Prostate gland (tissue), 2 donors: Measurements from ENCODE around the gene BRINP2.

Source experiments
- POLR2A ChIP-seq: fragments of 450-650 bp; IDR thresholded peaks from one replicate; pipeline ENCODE4 v1.6.1; 2016; ENCODE audit warnings: antibody characterized with exemption, mild to moderate bottlenecking
- TF ChIP-seq, protein P1 (sequence below), 4 experiments: fragments of 200-600 bp in 2 of 4; fragments of 450-650 bp in 2 of 4; sonication (generic) in 2 of 4; IDR thresholded peaks; 1 replicate in 3 of 4; 2 replicates in 1 of 4; pipeline ENCODE4 v1.5.1; 2016 to 2019; ENCODE audit warnings: antibody characterized with exemption in 4 of 4, mild to moderate bottlenecking in 2 of 4, moderate library complexity in 2 of 4

DNA sequence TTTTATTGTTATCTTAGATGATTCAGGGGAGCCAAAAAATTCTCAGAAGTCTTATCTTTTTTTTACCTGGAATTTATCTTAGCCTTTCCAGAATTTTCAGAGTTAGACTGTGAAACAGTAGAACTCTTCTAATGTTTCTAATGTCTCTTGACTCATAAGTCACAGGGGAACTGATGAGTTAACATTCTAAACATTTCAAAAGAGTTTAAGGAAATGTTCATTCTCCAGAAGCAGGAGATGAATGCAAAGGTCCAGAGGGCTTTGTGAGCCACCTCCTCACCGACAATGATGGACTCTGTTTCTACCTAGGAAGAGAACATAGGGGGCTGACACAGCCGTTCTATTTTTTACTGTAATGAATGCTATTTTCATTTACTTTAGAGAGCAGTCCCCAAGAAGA, 157.5 kb downstream of the BRINP2 start:
- TF ChIP-seq POLR2A, result no peak
- TF ChIP-seq, protein P1, sequence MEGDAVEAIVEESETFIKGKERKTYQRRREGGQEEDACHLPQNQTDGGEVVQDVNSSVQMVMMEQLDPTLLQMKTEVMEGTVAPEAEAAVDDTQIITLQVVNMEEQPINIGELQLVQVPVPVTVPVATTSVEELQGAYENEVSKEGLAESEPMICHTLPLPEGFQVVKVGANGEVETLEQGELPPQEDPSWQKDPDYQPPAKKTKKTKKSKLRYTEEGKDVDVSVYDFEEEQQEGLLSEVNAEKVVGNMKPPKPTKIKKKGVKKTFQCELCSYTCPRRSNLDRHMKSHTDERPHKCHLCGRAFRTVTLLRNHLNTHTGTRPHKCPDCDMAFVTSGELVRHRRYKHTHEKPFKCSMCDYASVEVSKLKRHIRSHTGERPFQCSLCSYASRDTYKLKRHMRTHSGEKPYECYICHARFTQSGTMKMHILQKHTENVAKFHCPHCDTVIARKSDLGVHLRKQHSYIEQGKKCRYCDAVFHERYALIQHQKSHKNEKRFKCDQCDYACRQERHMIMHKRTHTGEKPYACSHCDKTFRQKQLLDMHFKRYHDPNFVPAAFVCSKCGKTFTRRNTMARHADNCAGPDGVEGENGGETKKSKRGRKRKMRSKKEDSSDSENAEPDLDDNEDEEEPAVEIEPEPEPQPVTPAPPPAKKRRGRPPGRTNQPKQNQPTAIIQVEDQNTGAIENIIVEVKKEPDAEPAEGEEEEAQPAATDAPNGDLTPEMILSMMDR (IDR thresholded peaks at IDR 0.05), result no peak
